HUDEP-2 (cell line): Measurements from ENCODE around the gene GRB14.
"Not testable (repeated sequence)": the region's sequence is repeated elsewhere in the genome, so short reads cannot be mapped to it uniquely, and the experiment has no call there.

ENCODE experiments used
- DNase-seq, 76 experiments: peaks; one replicate each; lab custom pipeline; 2025; ENCODE audit not compliant: unreplicated experiment in 76 of 76; lab: John Stamatoyannopoulos, UW

Gene GRB14

GRCh38 chr2:164620873-164621763 is at the start of gene GRB14:
GRB14 (minus strand) TSS chr2:164621482; CDS start chr2:164621309, 173 bp downstream.
- peak in 17 of 76 experiments; percentile 1 to 12 (median 5) for DNase-seq

DNA sequence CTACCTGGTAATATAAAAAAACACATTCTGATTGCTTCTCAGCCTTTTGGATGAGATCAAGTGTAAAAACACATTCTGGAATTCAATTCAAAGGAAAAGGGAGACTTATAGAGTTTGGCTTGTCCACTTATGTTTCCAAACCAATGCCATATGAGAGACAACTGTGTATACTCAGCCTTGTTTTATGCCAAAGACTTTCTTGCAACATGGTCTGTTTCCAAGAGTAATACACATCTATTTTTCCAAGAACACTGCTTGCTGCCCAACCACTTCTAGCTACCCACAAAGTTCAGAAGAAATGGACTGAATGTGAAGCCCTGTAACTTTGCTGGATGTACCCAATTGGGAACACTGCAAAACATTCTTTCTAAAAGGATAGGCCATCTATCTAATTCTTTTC is 48.0 kb upstream of the GRB14 start:
- DNase-seq = no peak

- no peak for DNase-seq
Measured at GRCh38 chr2:164667566-164667965, 46.3 kb upstream of the GRB14 start.

DNA sequence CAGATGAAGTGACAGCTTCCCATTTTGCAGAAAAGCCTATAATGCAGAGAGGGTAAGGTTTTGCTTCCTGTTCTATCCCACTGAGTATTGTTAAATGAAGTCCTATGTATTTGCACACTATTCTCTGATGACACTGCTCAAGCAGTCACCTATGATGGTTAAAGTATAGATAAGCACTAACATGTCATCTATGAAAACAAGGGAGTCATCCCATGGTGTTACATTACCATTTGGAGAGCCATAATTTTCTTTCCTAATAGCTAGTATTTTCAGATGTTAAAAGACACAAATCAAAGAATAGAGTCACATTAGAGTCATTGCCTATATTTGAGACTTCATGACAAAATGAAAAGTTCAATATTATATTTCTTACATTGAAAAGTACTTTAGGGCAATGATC is 42.8 kb upstream of the GRB14 start:
- no peak for DNase-seq

GRCh38 chr2:164662868-164663631 is 41.8 kb upstream of the GRB14 start:
- no peak for DNase-seq

- no peak for DNase-seq
Measured at GRCh38 chr2:164662066-164662465, 40.8 kb upstream of the GRB14 start.

DNA sequence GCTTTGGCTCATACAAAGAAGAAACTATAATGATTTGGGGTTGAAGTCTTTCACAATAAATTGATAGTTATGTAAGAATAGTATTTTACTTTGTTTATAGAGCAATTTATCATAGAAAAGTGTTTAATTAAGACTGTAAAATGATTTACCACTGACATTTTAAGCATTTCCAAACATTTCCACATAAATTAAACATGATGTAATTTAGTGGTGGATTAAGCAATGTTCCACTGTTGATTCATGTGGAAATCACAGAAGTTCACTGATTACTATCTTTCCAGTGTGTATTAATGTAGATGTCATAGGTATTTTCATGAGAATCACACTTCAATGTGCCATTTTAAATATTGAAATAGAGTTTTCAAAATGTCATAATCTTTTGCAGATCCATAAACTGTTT is 40.1 kb upstream of the GRB14 start:
- no peak for DNase-seq

GRCh38 chr2:164657129-164657528 is 35.8 kb upstream of the GRB14 start:
- DNase-seq = no peak

DNA sequence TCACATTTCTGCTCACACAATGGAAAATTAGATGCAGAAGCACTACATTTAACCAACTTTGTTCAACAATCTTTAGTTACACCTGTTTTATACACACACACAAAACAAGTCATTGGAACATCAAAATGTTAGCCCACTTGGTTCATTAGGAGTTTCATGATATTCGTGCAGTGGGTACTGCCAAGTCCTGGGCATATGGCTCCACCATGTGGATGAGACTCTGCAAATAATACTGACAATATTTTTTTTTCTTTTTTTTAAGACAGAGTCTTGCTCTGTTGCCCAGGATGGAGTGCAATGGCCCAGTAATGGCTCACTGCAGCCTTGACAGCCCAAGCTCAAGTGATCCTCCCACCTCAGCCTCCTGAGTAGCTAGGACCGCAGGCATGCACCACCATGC is 34.5 kb upstream of the GRB14 start:
- no peak for DNase-seq

DNA sequence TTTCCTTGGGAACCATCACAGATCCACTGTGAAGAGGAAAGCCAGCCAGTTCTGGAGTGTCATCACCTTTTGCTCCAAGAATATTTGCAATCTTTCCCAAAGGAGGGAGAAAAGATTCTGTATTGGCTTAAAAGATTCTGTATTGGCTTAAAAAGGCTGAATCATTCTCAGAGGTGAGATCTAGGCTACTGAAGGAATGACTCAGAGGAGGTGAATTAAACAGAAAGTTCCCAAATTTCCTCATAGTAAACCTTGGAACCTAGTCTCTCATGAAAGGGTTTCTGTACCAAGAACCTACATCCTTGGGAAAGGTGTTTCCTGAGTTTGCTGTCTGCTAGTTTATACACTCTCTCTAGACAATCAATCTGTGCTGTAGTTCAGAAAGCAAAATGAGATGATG is 34.1 kb upstream of the GRB14 start:
- DNase-seq = no peak

- no peak for DNase-seq
Measured at GRCh38 chr2:164651361-164651760, 30.1 kb upstream of the GRB14 start.

- DNase-seq = no peak
Measured at GRCh38 chr2:164644036-164644700, 22.9 kb upstream of the GRB14 start.

GRCh38 chr2:164642946-164643555 is 21.8 kb upstream of the GRB14 start:
- no peak for DNase-seq

- no peak for DNase-seq
Measured at GRCh38 chr2:164642268-164642667, 21.0 kb upstream of the GRB14 start.

DNA sequence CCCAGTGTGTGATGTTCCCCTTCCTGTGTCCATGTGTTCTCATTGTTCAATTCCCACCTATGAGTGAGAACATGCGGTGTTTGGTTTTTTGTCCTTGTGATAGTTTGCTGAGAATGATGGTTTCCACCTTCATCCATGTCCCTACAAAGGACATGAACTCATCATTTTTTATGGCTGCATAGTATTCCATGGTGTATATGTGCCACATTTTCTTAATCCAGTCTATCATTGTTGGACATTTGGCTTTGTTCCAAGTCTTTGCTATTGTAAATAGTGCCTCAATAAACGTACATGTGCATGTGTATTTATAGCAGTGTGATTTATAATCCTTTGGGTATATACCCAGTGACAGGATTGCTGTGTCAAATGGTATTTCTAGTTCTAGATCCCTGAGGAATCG is 7.0 kb upstream of the GRB14 start:
- DNase-seq = not testable (repeated sequence)

DNA sequence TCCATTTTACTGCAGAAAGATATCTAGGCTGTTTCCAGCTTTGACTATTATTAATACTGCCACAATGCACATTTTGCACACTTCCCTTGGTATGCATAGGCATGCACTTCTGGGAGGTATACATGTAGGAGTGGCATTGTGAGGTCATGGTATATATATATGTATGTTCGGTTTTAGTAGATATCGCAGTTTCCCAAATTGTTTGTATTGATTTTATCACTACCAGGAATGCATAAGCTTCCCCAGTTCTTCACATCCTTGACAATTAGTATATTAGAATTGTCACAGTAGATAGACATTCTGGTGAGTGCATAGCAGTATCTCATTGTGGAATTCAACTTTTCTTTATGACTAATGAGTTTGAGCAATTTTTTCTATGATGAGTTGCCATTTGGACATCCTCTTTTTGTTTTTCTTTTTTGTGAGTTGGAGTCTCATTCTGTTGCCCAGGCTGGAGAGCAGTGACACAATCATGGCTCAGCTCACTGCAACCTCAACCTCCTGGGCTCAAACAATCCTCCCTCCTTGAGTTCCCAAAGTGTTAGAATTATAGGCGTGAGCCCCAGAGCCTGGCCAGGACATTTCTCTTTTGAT is 4.2 kb upstream of the GRB14 start:
- no peak for DNase-seq

DNA sequence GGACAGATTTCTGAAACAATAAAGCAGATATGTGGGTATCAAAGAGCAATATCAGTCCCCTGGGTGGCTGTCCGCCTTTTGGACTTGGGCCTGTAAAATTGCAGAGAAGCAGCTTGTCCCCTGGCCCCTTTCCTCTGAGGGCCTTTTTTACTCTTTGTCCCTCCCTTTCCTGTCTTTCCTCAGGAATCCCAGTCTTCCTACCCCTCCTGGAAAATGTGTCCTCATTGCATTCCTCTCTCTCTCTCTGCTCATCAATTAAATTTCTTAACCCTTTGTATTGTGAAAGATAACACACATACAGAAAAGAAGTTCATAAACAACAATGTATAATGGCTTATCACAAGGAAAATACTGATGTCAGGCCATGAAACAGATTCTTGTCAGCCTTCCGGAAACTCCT is 3.0 kb upstream of the GRB14 start:
- no peak for DNase-seq

- DNase-seq = no peak
Measured at GRCh38 chr2:164622338-164623106, 1.2 kb upstream of the GRB14 start.

DNA sequence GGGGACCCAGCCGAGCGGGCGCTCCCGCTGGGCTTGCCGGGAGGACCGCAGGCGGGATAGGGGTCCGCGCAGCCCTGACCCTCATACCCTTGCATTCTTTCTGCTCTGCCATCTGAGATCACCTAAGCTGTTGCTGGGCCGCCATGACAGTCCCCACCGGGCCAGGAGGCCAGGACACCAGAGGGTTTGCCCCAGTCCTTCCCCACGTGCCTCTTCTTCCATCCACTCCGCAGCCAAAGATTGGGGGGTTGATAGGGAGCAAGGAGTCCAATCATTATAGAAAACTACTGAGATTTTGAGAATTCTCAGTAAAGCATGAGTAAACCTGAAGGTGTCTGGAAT is 453 bp upstream of the GRB14 start:
- no peak for DNase-seq

DNA sequence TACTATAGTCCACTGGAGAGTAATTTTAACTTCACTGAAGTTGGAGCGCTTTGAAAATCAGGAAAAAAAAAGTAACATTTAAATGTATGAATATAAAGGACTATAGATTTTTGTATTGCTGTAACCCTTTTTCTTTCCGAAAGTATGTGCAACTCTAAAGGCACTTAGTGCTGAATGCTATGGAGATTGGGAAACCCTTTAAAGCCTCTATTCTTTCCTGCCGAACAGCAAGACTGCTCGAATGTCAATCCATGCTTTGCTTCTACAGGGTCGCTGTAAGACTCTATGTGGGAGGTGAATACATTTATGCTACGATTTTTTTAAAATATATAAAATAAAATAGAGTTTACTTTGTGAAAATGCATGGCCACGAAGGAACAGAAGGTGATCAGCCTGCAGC is 825 bp downstream of the GRB14 start:
- no peak for DNase-seq
